HUES64 (cell line): ENCODE data around the gene GPER1.

ENCODE experiments used
- H3K27ac ChIP-seq: 2 replicates; pipeline ENCODE4 v1.7.0; 2013; ENCODE audit warnings: low read depth, low read length, inconsistent platforms
- H3K27me3 ChIP-seq: 2 replicates; pipeline ENCODE4 v1.6.1; 2013; ENCODE audit warnings: mild to moderate bottlenecking, low read length; ENCODE audit not compliant: insufficient read depth
- H3K36me3 ChIP-seq: 2 replicates; pipeline ENCODE4 v1.6.1; 2013; ENCODE audit warnings: mild to moderate bottlenecking, low read length; ENCODE audit not compliant: insufficient read depth
- H3K4me1 ChIP-seq: 2 replicates; pipeline ENCODE4 v1.6.1; 2013; ENCODE audit warnings: mild to moderate bottlenecking, low read length, moderate library complexity; ENCODE audit not compliant: insufficient read depth
- H3K4me3 ChIP-seq: 2 replicates; pipeline ENCODE4 v1.5.1; 2013; ENCODE audit warnings: mild to moderate bottlenecking, low read length, moderate library complexity
- H3K9ac ChIP-seq: 2 replicates; pipeline ENCODE4 v1.6.1; 2013; ENCODE audit warnings: mild to moderate bottlenecking, low read depth, low read length
- H3K9me3 ChIP-seq: 2 replicates; pipeline ENCODE4 v1.6.1; 2013; ENCODE audit warnings: low read depth, low read length; ENCODE audit not compliant: insufficient read depth
- WGBS: fragments of 150-250, 120-280 bp; methylation state at CpG from one replicate; pipeline ENCODE4 v1.1.7; 2013; ENCODE audit warnings: missing lambda C conversion rate; 5-methylcytosine and 5-hydroxymethylcytosine counted together

GPER1 gene

DNA sequence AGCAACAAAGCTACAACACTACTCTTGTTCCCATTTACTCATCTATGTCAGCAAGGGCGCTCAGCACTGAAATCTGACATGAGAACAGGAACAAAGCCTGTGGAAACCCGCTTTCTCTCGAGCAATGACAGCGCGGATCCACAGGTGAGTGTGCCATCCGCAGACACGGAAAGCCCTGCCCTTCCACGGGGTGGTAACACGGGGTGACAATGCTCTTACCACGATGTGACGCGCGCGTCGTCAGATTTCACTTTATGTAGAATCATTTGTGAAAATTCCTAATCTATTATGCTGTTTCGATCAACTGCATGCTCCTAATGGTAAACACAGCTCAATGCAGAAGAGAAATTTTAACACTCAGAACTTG, 37.7 kb downstream of the GPER1 start:
- H3K4me3 ChIP-seq: no peak overlapping the region
- H3K9me3 ChIP-seq: no peaks in the 10 kb centered on the region
- 96% methylated on average over 16 of the region's 16 CpGs for WGBS
- peaks cover 36% of the 10 kb centered on the region for H3K36me3 ChIP-seq
- H3K27me3 ChIP-seq: no peaks in the 10 kb centered on the region
- H3K4me1 ChIP-seq: peaks cover 11% of the 10 kb centered on the region; the same call in 1 of the 2 replicates
- H3K27ac ChIP-seq: no peak overlapping the region
- no peak overlapping the region for H3K9ac ChIP-seq

DNA sequence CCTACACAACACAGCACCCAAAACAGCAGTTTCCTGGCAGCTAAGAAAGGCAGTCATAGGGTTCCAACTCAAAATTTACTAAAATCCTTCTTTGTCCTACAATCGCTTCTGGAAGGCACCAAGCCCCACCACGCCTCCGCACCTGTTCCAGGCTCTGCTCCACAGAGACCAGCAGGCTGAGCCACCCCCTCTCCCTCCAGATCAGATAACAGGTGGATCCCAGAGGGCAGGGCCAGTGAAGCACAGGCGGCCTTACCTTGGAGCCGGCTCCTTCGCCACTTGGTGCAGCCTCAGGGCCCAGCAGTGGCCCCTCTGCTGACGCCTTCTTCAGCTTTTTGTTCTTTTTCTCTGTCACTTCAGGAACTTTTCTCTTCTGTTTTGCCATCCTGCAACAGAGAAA, 39.1 kb downstream of the GPER1 start:
- no peak overlapping the region for H3K4me3 ChIP-seq
- WGBS: 95% methylated on average over 7 of the region's 7 CpGs
- peaks cover 11% of the 10 kb centered on the region; the same call in 1 of the 2 replicates for H3K4me1 ChIP-seq
- peaks cover 35% of the 10 kb centered on the region for H3K36me3 ChIP-seq
- H3K9me3 ChIP-seq: no peaks in the 10 kb centered on the region
- no peak overlapping the region for H3K9ac ChIP-seq
- H3K27me3 ChIP-seq: no peaks in the 10 kb centered on the region
- H3K27ac ChIP-seq: no peak overlapping the region

DNA sequence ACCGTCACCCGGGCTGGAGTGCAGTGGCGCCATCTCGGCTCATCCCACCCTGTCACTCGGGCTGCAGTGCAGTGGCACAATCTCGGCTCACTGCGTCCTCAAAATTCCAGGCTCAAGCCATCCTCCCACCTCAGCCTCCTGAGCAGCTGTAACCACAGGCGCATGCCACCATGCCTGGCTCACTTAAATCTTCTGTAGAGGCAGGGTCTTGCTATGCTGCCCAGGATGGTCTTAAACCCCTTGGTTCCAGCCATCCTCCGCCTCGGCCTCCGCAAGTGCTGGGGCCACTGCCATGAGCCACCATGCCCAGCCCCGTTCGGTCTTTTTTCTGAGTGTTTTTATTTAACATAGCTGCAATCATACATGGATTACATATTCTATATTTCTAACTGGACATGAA, 41.5 kb downstream of the GPER1 start:
- Histone ChIP-seq H3K36me3 (peaks cover 32% of the 10 kb centered on the region), H3K27ac (no peak overlapping the region), H3K27me3 (no peaks in the 10 kb centered on the region), H3K4me3 (no peak overlapping the region), H3K9me3 (no peaks in the 10 kb centered on the region), H3K4me1 (no peaks in the 10 kb centered on the region), H3K9ac (no peak overlapping the region)
- 96% methylated on average over 13 of the region's 13 CpGs for WGBS

DNA sequence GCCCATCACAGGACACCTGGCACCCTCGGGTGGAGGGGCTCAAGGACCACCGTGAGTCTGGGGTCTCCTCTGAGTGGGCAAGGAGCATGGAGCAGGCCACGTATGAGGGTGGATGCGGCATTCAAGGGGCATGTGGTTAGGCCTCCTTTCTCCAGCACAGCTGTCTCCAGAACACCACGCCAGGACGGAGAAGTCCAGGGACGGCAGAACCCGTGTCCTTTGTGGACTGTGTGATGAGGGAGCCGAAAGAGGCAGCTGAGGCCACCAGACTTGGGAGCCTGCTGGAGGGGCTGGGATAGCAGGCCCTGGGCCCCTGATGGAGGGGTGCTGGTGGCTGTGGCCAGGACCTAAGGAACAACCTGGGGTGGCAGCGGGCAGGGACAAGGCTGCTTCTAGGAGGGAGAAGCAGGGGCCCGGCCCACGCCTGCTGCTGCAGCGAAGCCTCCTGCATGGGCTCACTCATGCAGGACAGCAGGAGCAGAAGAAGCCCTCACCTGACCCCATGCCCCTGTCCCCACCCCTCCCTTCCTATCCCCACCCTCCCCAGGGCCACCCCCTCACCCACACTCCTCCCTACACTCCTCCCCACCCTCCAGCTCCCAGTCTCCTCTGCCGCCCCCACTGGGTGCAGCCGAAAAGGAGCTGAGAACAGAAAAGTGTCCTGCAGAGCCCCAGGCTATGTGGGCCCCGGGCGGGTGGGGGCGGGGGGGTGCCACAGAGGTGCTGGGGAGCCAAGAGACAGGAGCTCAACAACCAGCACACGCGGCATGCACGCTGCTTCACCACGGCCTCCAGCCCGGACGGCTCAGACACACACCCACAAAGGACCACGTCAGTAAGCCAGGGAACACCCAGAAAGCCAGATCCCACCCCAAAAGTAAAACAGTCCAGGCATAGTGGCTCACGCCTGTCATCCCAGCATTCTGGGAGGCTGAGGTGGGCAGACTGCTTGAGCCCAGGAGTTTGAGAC, 42.4 kb downstream of the GPER1 start:
- H3K27ac ChIP-seq: no peak overlapping the region
- H3K9me3 ChIP-seq: no peaks in the 10 kb centered on the region
- H3K9ac ChIP-seq: no peak overlapping the region
- WGBS: 96% methylated on average over 26 of the region's 26 CpGs
- no peak overlapping the region for H3K4me3 ChIP-seq
- peaks cover 26% of the 10 kb centered on the region for H3K36me3 ChIP-seq
- no peaks in the 10 kb centered on the region for H3K4me1 ChIP-seq
- no peaks in the 10 kb centered on the region for H3K27me3 ChIP-seq

DNA sequence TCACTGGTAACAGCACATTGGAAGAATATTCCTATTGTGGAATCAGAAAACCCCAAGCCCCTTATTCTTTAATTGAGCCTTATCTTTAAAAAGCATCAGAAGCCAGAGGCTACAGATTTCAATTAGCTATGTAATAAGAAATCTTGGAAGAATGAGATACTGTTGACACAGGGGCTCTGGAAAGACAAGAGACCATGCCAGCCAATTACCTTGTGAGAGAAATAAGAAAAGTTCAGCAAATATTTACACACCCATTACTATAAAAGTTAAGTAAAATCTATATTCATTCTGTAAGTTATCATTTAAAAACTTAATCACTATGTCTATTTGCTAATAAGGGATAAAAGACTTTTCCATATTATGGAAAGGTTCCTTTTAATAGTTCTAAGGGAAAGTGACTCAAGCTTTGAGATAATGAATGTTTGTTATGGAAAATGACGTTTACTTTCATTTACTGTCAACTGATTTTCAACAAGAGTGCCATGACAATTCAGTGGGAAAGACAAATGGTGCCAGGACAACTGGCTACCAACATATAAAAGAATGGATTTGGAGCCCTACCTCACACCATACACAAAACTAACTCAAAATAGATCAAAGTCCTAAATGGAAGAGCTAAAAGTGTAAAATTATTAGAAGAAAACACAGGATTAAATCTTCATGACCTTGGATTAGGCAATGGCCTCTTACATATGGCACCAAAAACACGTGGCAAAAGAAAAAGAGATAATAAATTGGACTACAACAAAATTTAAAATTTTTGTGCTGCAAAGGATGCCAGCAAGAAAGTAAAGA, 43.8 kb downstream of the GPER1 start:
- no peak overlapping the region for H3K4me3 ChIP-seq
- H3K4me1 ChIP-seq: no peaks in the 10 kb centered on the region
- H3K36me3 ChIP-seq: peaks cover 17% of the 10 kb centered on the region
- no peak overlapping the region for H3K9ac ChIP-seq
- H3K9me3 ChIP-seq: no peaks in the 10 kb centered on the region
- no peaks in the 10 kb centered on the region for H3K27me3 ChIP-seq
- H3K27ac ChIP-seq: no peak overlapping the region
- 100% methylated on average over 1 of the region's 2 CpGs for WGBS

DNA sequence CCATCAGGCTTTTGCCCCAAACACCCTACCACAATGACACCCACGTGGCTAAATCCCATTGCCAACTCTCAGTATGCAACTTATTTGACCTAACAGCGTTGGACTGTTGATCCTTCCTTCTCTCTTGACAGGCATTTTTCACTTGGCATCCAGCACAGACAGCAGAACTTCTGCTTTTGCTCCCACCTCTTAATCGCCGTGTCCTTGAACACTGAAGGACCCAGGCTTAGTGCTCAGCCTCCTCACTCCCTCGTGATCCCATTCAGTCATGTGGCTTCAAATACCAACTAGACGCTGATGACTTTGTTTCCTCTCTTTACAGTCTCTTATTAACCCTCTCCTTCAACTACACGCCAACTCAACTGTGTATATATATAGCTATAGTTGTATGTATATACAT, 47.0 kb downstream of the GPER1 start:
- H3K36me3 ChIP-seq: peaks cover 5% of the 10 kb centered on the region; the same call in 1 of the 2 replicates
- H3K4me3 ChIP-seq: no peak overlapping the region
- no peak overlapping the region for H3K27ac ChIP-seq
- H3K4me1 ChIP-seq: no peaks in the 10 kb centered on the region
- WGBS: 96% methylated on average over 6 of the region's 7 CpGs
- H3K9me3 ChIP-seq: no peaks in the 10 kb centered on the region
- no peaks in the 10 kb centered on the region for H3K27me3 ChIP-seq
- H3K9ac ChIP-seq: no peak overlapping the region

DNA sequence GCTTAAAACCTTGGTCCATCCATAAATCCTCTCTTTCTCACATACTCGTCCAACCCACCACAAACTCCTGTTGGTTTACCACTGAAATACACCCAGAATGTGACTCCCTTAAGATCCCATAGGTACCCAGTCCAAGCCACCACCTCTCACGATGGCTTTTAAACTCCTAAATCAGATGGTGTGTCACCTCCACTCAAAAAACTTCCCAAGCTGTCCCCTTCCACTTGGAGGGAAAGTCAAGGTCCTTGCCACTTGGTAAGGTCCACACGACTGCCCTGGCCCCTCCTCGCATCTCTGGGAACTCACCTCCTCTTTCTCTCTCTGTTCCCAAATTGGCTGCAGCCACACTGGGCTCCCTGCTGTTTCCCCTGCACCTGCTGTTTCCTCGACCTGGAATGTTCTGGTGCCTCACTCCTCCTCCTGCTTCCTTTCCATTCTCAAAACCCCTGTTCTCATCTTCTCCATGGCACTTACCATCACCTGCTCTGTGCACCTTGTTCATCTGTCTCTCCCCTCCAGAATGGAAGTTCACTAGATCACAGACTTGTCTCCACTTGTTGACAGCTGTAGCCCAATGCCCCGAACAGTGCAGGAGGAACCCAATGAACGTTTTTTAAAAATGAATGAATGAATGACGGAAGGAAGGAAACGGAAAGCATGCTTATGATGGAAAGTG, 49.1 kb downstream of the GPER1 start:
- no peaks in the 10 kb centered on the region for H3K9me3 ChIP-seq
- 0 out of 2 replicates have a peak, but pooled peaks cover 3% of the 10 kb centered on the region for H3K36me3 ChIP-seq
- H3K4me1 ChIP-seq: no peaks in the 10 kb centered on the region
- H3K9ac ChIP-seq: peak overlapping the region; percentile 80; the same call in 1 of the 2 replicates
- 25% methylated on average over 9 of the region's 9 CpGs for WGBS
- H3K4me3 ChIP-seq: peak overlapping the region; percentile 75
- no peak overlapping the region for H3K27ac ChIP-seq
- H3K27me3 ChIP-seq: no peaks in the 10 kb centered on the region

DNA sequence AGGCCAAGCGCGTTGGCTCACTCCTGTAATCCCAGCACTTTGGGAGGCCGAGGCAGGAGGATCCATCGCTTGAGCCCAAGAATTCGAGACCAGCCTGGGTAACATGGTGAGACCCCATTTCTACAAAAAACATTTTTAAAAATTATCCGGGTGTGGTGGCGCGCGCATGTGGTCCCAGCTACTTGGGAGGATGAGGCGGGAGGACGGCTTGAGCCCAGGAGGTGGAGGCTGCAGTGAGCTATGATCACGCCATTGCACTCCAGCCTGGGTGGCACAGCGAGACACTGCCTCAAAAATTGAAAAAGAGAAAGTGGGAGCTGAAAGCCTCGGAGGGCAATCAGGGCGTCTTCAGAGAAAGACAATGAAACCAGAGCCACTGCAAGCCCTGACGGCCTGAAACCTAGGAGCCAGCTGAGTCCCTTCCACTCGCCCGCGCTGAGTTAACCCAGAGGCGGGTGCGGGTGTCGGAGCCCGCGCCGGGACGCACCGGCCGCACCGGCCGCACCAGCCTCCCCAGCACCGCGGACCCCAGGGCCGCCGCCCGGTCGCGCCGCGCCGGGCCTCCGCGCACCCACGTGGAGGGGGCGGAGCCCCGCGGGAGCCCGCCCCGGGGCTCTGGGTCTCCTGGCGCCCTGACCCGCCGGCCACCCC, 49.7 kb downstream of the GPER1 start:
- 8% methylated on average over 51 of the region's 51 CpGs for WGBS
- Histone ChIP-seq H3K4me1 (no peaks in the 10 kb centered on the region), H3K9me3 (no peaks in the 10 kb centered on the region), H3K4me3 (peak overlapping the region; percentile 75), H3K27me3 (no peaks in the 10 kb centered on the region), H3K9ac (peak overlapping the region; percentile 80), H3K36me3 (no peaks in the 10 kb centered on the region), H3K27ac (no peak overlapping the region)

DNA sequence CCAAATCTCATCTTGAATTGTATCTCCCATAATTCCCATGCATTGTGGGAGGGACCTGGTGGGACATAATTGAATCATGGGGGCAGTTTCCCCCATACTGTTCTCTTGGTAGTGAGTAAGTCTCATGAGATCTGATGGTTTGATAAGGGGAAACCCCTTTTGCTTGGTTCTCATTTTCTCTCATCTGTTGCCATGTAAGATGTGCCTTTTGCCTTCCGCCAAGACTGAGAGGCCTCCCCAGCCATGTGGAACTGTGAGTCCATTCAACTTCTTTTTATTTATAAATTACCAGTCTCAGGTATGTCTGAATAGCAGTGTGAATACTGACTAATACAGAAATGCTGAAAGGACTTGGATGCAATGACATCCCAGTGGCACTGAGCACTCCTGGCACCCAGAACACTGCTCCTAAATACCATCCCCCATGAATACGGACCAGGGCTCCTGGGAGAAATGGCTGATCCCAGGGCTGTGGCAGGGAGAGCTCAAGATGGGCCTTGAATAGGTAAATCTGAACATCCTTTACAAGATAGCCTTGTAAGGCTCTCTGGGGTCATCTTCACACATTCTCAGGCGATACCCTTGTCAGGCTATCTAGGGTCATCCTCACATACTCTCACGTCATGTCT, 52.7 kb downstream of the GPER1 start:
- Histone ChIP-seq H3K9ac (no peak overlapping the region), H3K27me3 (no peaks in the 10 kb centered on the region), H3K27ac (no peak overlapping the region), H3K4me1 (no peaks in the 10 kb centered on the region), H3K36me3 (no peaks in the 10 kb centered on the region), H3K9me3 (no peaks in the 10 kb centered on the region), H3K4me3 (no peak overlapping the region)
- 79% methylated on average over 3 of the region's 4 CpGs for WGBS

DNA sequence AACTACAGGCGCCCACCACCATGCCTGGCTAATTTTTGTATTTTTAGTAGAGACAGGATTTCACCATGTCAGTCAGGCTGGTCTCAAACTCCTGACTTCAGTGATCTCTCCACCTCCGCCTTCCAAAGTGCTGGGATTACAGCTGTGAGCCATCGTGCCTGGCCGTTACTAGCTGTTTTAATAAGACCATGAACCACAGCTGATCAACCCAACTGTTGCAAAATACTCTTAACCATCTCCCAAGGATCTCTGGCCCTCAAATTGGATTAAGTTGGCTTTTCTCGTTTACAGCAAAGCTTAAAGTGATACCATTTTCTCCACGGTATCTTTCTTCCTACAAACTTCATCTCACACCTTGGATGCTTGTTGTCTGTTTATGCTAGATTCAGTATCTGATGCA, 53.7 kb downstream of the GPER1 start:
- Histone ChIP-seq H3K4me3 (no peak overlapping the region), H3K27ac (no peak overlapping the region), H3K9me3 (no peaks in the 10 kb centered on the region), H3K4me1 (no peaks in the 10 kb centered on the region), H3K27me3 (no peaks in the 10 kb centered on the region), H3K9ac (no peak overlapping the region), H3K36me3 (no peaks in the 10 kb centered on the region)
- 90% methylated on average over 6 of the region's 6 CpGs for WGBS
